ENCODE results near the gene RRM2.

The RRM2 gene

DNA sequence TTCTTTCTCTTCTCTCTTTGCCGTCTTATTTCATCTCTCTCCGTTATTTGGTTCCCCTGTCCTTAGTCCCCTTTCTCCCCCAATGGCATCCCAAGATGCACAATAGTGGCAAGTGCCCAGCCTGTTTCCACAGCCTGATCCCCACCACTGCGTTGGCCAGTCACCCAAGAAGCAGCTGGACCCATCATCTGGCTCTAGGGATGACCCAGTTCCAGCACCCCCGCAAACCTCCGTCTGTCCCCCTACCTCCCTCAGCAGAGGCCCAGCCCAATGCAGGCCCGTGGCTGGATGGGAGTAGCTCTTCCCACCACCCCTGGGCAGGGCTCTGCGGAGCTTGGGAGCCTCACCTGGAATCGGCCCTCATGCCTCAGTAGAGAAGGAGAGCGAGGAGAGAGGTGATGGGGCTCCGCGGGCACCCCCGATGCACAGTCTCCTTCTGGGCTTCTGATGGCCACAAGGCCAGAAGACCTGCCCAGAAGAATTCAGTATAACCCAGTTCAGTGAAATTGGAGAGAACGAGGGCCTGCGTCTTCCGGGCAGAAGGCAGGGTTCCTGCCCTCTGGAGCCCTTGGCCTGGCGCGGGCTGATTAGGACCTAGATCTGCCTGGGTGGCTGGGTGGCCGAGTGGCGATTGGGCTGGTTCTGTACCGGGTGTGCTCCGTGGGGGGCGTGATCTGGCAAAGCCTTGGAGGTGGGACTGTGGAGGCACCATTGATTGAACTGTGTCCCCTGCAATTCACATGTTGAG lies 50.9 kb downstream of the RRM2 start:
- no peak for DNase-seq

DNA sequence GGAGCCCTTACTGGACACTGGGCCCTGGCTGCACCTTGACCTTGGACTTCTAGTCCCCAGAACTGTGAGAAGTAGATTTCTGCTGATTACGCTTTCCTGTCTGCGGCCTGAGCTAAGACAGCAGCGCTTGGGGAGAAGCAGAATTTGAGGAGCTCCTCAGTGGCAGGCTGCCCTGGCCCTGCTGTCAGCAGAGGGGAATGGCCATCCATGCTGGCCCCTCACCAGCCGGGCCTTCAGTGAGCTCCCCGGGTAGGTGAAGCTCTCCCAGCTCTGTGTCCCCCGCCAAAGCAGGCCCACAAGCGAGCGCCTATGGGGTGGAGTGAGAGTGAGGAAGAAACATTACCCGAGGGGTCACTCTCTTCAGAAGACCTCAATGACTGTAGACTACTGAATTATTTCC lies 51.6 kb downstream of the RRM2 start:
- DNase-seq = no peak

DNA sequence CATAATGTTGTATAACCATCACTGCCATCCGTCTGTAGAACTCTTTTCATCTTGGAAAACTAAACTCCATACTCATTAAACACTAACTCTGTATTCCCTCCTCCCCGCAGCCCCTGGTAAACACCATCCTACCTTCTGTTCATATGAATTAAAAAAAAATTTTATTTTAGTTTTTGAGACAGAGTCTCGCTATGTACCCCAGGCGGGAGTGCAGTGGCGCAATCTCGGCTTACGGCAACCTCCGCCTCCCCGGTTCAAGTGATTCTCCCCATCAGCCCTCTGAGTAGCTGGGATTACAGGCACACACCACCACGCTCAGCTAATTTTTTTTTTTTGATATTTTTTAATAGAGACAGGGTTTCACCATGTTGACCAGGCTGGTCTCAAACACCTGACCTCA lies 52.9 kb downstream of the RRM2 start:
- no peak for DNase-seq

DNA sequence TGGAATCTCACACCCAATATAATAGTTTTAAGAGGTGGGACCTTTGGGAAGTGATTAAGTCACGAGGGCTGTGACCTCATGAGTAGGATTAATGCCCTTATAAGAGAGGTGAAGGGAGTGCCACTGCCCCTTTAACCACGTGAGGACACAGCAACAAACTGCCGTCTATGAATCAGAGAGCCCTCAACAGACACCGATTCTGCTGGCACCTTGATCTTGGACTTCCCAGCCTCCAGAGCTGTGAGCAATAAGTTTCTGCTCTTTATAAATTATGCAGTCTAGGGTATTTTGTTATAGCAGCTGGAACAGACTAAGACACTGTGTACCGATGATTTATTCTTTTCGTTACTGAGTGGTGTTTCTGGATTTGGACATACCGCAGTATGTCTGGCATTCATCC lies 56.2 kb downstream of the RRM2 start:
- DNase-seq = no peak

DNA sequence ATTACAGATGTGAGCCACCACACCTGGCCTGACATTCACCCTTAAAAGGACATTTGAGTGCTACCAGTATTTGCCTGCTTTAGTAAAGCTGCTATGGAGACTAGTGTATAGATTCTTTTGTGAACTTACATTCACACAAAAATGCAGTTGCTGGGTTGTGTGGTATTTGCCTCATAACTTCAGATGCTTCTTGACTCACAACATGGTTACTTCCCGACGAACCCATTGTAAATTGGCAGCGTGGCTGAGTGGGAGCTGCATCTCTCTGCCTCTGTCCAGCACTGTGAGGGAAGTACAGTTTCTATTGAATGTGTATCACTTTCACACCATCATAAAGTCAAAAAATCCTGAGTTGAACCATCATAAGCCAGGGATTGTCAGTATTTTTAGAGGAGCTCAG lies 56.9 kb downstream of the RRM2 start:
- no peak for DNase-seq

DNA sequence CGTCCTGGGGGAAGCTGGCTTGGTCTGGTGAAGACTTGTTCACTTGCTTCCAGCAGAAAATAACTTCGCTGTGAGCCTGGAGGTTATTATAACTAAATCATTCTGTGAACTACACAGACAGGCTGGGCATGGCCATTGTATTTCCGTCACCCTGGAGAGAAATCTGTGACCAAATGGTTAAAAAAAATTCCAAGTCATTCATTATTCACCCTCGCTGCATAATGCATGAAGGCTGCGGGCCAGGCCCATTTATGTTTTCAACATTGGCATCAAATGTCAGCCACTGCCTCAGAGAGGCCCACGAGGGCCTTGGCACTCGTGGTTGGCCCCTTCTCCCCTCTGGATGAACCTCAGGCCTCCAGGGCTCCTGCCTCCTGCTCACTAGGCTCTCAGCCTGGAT lies 57.7 kb downstream of the RRM2 start:
- DNase-seq = no peak
